K562 (cell line): Measurements from ENCODE around the gene GPSM3. TPM values are rescaled to one million over a fixed set of nuclear protein-coding genes. Genes with fewer than 3 reads are reported as not detected.

ENCODE experiments used
- ATAC-seq: fragments of 200-7000 bp; cut with Tn5 transposase; 3 replicates; pipeline ENCODE4 v1.9.1; 2020; ENCODE audit warnings: moderate library complexity
- BruUV-seq: library from RNA; stranded (reverse); fragments of 400-500 nt; replicated peaks from 2 replicates; lab custom pipeline; 2021; lab: Mats Ljungman, UMichigan
- CTCF ChIA-PET: fragments of 300-600 bp; formaldehyde crosslinking; extraction: SDS; loops from one replicate; lab custom pipeline; 2021; ENCODE audit warnings: low intra/inter-chr PET ratio; lab: Yijun Ruan, JAX
- POLR2A ChIA-PET: fragments of 300-600, 350-650 bp; sonication (Branson Sonifier 250); formaldehyde crosslinking; extraction: SDS; loops from one replicate; lab custom pipeline; 2021; ENCODE audit warnings: antibody characterized with exemption, inconsistent platforms; lab: Yijun Ruan, JAX
- DNase-seq, 4 experiments: peaks; one replicate each; pipeline versions ENCODE4 v3.0.0 to v3.0.0-alpha.2; 2011 to 2018; ENCODE audit warnings: low spot score in 3 of 4, mixed read lengths in 3 of 4; ENCODE audit errors: extremely low read depth in 1 of 4
- FAIRE-seq: peaks from 2 replicates; lab custom pipeline; 2011; peaks lifted over from hg19 to GRCh38; lab: Jason Lieb, UNC
- H2AFZ ChIP-seq: 2 replicates; pipeline ENCODE4 v1.6.0; 2011; ENCODE audit warnings: low read depth, low read length, control low read depth, inconsistent platforms
- H3K27ac ChIP-seq: fragments of 200-600 bp; 3 replicates; pipeline ENCODE4 v1.8.0; 2011; ENCODE audit warnings: low read depth, mild to moderate bottlenecking, control low read depth, inconsistent platforms, low read length, moderate library complexity, mixed read lengths; ENCODE audit errors: extremely low read depth
- H3K27me3 ChIP-seq, 2 experiments: fragments of 300-600 bp in 1 of 2; 2 replicates in 1 of 2; 3 replicates in 1 of 2; pipeline versions ENCODE4 v1.6.0 to v1.8.0; 2011; ENCODE audit warnings: inconsistent platforms in 2 of 2, low read length in 2 of 2, mild to moderate bottlenecking in 1 of 2, mixed read lengths in 1 of 2, moderate library complexity in 1 of 2; ENCODE audit not compliant: control insufficient read depth in 2 of 2, insufficient read depth in 2 of 2
- H3K36me3 ChIP-seq: fragments of 300-600 bp; 3 replicates; pipeline ENCODE4 v1.8.0; 2011; ENCODE audit warnings: mild to moderate bottlenecking, low read length, inconsistent platforms; ENCODE audit not compliant: control insufficient read depth, insufficient read depth
- H3K4me1 ChIP-seq, 2 experiments: fragments of 200-600 bp in 1 of 2; replicated peaks in 1 of 2; 2 replicates in 1 of 2; 3 replicates in 1 of 2; pipeline versions ENCODE4 v1.5.1 to v1.8.0; 2011; ENCODE audit warnings: inconsistent platforms in 2 of 2, low read length in 2 of 2, mild to moderate bottlenecking in 1 of 2, mixed read lengths in 1 of 2, moderate library complexity in 1 of 2; ENCODE audit not compliant: control insufficient read depth in 2 of 2, insufficient read depth in 2 of 2
- H3K4me2 ChIP-seq: 2 replicates; pipeline ENCODE4 v1.6.1; 2011; ENCODE audit warnings: low read length, control low read depth, inconsistent platforms, mixed read lengths; ENCODE audit not compliant: insufficient read depth
- H3K4me3 ChIP-seq: fragments of 200-600 bp; sonication (generic), shearing (Covaris generic); 2 replicates; pipeline ENCODE4 v1.5.1; 2016; ENCODE audit warnings: control low read depth, inconsistent platforms
- H3K79me2 ChIP-seq: fragments of 200-600 bp; 3 replicates; pipeline ENCODE4 v1.8.0; 2011; ENCODE audit warnings: low read length, inconsistent platforms; ENCODE audit not compliant: control insufficient read depth, insufficient read depth
- H3K9ac ChIP-seq, 2 experiments: 2 replicates each; pipeline versions ENCODE4 v1.6.0 to v1.6.1; 2011; ENCODE audit warnings: low read depth in 2 of 2, low read length in 2 of 2, control low read depth in 1 of 2, inconsistent platforms in 1 of 2, mild to moderate bottlenecking in 1 of 2, mixed read lengths in 1 of 2; ENCODE audit not compliant: insufficient read depth in 1 of 2
- H3K9me1 ChIP-seq: one replicate; pipeline ENCODE4 v1.6.0; 2011; ENCODE audit warnings: inconsistent platforms, mild to moderate bottlenecking, low read length, moderate library complexity; ENCODE audit not compliant: control insufficient read depth, insufficient read depth
- H3K9me3 ChIP-seq: replicated peaks from 2 replicates; pipeline ENCODE4 v1.5.1; 2011; ENCODE audit warnings: low read depth, low read length, inconsistent platforms; ENCODE audit not compliant: control insufficient read depth, insufficient read depth
- H4K20me1 ChIP-seq: replicated peaks from 2 replicates; pipeline ENCODE4 v1.6.1; 2011; ENCODE audit warnings: low read length, inconsistent platforms, mixed read lengths; ENCODE audit not compliant: control insufficient read depth, insufficient read depth
- CREB3 ChIP-seq: fragments of 450-650 bp; conservative IDR thresholded peaks from 2 replicates; pipeline ENCODE4 v1.6.1; 2016; ENCODE audit warnings: missing genetic modification characterization, low read depth, mild to moderate bottlenecking, missing compliant biosample characterization, moderate library complexity
- CREM ChIP-seq: IDR thresholded peaks from 2 replicates; pipeline ENCODE4 v1.6.1; 2014; ENCODE audit warnings: antibody characterized with exemption, low read depth
- KDM4B ChIP-seq, 2 experiments: fragments of 450-650 bp in 1 of 2; sonication (generic) in 1 of 2; IDR thresholded peaks; 2 replicates each; pipeline ENCODE4 v1.6.1; 2016 to 2017; ENCODE audit warnings: borderline replicate concordance in 2 of 2, antibody characterized with exemption in 1 of 2, low read depth in 1 of 2, mild to moderate bottlenecking in 1 of 2
- KLF13 ChIP-seq: fragments of 450-650 bp; IDR thresholded peaks from 2 replicates; pipeline ENCODE4 v1.6.1; 2016; ENCODE audit warnings: missing genetic modification characterization, low read depth, mild to moderate bottlenecking, missing compliant biosample characterization, moderate library complexity, borderline replicate concordance
- L3MBTL2 ChIP-seq: fragments of 450-650 bp; IDR thresholded peaks from 2 replicates; pipeline ENCODE4 v1.6.1; 2016; ENCODE audit warnings: mild to moderate bottlenecking, moderate library complexity
- NFATC3 ChIP-seq: fragments of 450-650 bp; IDR thresholded peaks from 2 replicates; pipeline ENCODE4 v1.6.1; 2017; ENCODE audit warnings: mild to moderate bottlenecking
- NFIX ChIP-seq: fragments of 250-450 bp; sonication (Bioruptor Pico); IDR thresholded peaks from 2 replicates; pipeline ENCODE4 v1.4.0; 2020; ENCODE audit warnings: low read depth, mild to moderate bottlenecking, moderate library complexity
- RB1 ChIP-seq: fragments of 450-650 bp; IDR thresholded peaks from 2 replicates; pipeline ENCODE4 v1.6.1; 2017; ENCODE audit warnings: low read depth, mild to moderate bottlenecking
- SMAD4 ChIP-seq: fragments of 250-450 bp; sonication (Bioruptor Pico); conservative IDR thresholded peaks from 2 replicates; pipeline ENCODE4 v1.8.0; 2021; ENCODE audit warnings: inconsistent platforms, mild to moderate bottlenecking, moderate library complexity
- TAF7 ChIP-seq: fragments of 450-650 bp; IDR thresholded peaks from 2 replicates; pipeline ENCODE4 v1.6.1; 2016; ENCODE audit warnings: missing genetic modification characterization, missing compliant biosample characterization
- TBP ChIP-seq: optimal IDR thresholded peaks from 2 replicates; pipeline ENCODE3; 2011; ENCODE audit warnings: low read depth, low read length, improper control_type of control experiment
- TEAD1 ChIP-seq, 2 experiments: fragments of 450-650 bp in 1 of 2; sonication (generic) in 1 of 2; formaldehyde crosslinking; IDR thresholded peaks; 2 replicates each; pipeline versions ENCODE4 v1.4.0 to v1.8.0; 2020 to 2022; ENCODE audit warnings: mild to moderate bottlenecking in 2 of 2, missing genetic modification reagents in 1 of 2
- YY1 ChIP-seq, 3 experiments: IDR thresholded peaks; 2 replicates each; pipeline ENCODE4 v1.6.1; 2011; ENCODE audit warnings: low read length in 2 of 3, mild to moderate bottlenecking in 2 of 3, moderate library complexity in 2 of 3, borderline replicate concordance in 1 of 3, control low read depth in 1 of 3, low read depth in 1 of 3; ENCODE audit not compliant: insufficient read depth in 3 of 3, insufficient replicate concordance in 2 of 3, control insufficient read depth in 1 of 3, insufficient read length in 1 of 3; ENCODE audit errors: extremely low read depth in 1 of 3
- ZNF253 ChIP-seq: fragments of 250-450 bp; sonication (Bioruptor Pico); conservative IDR thresholded peaks from 2 replicates; pipeline ENCODE4 v1.6.1; 2021; ENCODE audit warnings: mild to moderate bottlenecking
- WGBS: fragments of 100-300 bp; shearing (Covaris generic); methylation state at CpG from one replicate; pipeline ENCODE4 v1.1.6; 2016; ENCODE audit warnings: low coverage, mixed read lengths; ENCODE audit not compliant: insufficient coverage; ENCODE audit errors: missing lambda C conversion rate; 5-methylcytosine and 5-hydroxymethylcytosine counted together
- in situ Hi-C: fragments of 300-500 bp; cut with MboI; formaldehyde crosslinking; loops from 4 replicates; pipeline ENCODE4 v1.15.0; 2018; ENCODE audit warnings: inconsistent platforms, mixed read lengths
- intact Hi-C: fragments of 100-400 bp; cut with micrococcal nuclease; formaldehyde crosslinking; loops from 2 replicates; pipeline ENCODE4 v1.14.2; 2022
- polyA plus RNA-seq, 8 experiments: library from polyadenylated mRNA; depleted of rRNA in 4 of 8; stranded (reverse) in 5 of 8; unstranded in 3 of 8; fragments of >200 nt; fragmentation: Nextera tagmentation in 2 of 8; fragmentation: Illumina TruSeq in 1 of 8; extraction: Ambion mirVana in 2 of 8; extraction: Trizol in 1 of 8; gene quantifications; 2 replicates each; pipeline versions ENCODE4 v1.2.1 to v1.2.3, GENCODE V29; 2011 to 2014; ENCODE audit warnings: inconsistent platforms in 1 of 8, missing spikeins in 1 of 8
- total RNA-seq, 7 experiments: library from RNA; depleted of rRNA in 6 of 7; stranded (reverse); fragments of >200 nt in 6 of 7; fragmentation: Illumina TruSeq in 2 of 7; extraction: Trizol in 2 of 7; gene quantifications; 2 replicates each; pipeline versions ENCODE4 v1.2.1 to v1.2.3, GENCODE V29; 2011 to 2021; ENCODE audit warnings: low replicate concordance in 1 of 7
- TF ChIP-seq, protein P1 (sequence below), 2 experiments: fragments of 450-650 bp; IDR thresholded peaks; 2 replicates each; pipeline ENCODE4 v1.6.1; 2016
- TF ChIP-seq, protein P2 (sequence below): sonication (generic); formaldehyde crosslinking; IDR thresholded peaks from 2 replicates; pipeline ENCODE4 v1.8.1; 2023; ENCODE audit warnings: mild to moderate bottlenecking, missing genetic modification reagents

GPSM3 gene
- total and polyA plus RNA-seq, 9 of the 15 experiments (the other 6 are each of a cell fraction or from before 2014, with no cell fraction given), result 5.3 to 42.6 (median 24.4) TPM

DNA sequence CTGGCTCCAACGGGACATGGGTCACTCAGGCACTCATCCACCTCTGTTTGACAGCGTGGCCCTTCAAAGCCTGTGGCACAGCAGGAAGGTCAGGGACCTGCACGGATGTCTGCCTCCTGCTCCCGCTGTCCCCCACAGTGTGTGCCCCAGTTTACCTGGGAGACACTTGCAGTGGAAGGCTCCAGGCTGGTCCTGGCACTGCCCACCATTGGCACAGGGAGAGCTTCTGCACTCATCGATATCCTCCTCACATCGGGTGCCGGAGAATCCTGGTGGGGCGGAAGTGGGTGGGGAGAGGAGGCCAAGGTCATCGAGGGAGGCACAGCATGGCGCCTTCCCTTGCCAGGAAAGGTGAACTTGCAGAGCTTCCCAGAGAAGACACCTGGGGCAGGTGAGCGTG, 24.6 kb upstream of the GPSM3 start (continued):
- no peak for TF ChIP-seq NFATC3
- no peak for TF ChIP-seq L3MBTL2
- no peak for TF ChIP-seq RB1
- no peak for TF ChIP-seq KLF13 (tag)
- no peak for TF ChIP-seq TEAD1 (CRISPR knock-in tag; IDR thresholded peaks at IDR 0.05)
- no peak for TF ChIP-seq NFIX (CRISPR knock-in tag)
- TF ChIP-seq KDM4B (IDR thresholded peaks at IDR 0.05; ENCODE audit: borderline replicate concordance in 2 of 2, low read depth in 1 of 2), result no peak
- TF ChIP-seq, all 486 proteins: peak for 0

- Histone ChIP-seq H3K36me3 (no peaks in the 10 kb centered on the region), H3K4me3 (no peak overlapping the region), H3K9ac (no peak overlapping the region), H3K79me2 (no peaks in the 10 kb centered on the region), H4K20me1 (no peaks in the 10 kb centered on the region; the same call in 1 of the 2 replicates), H3K9me3 (no peaks in the 10 kb centered on the region), H3K9me1 (no peaks in the 10 kb centered on the region), H3K27me3 (peaks cover 12 to 39% of the 10 kb centered on the region in 2 experiments; a peak in 4 of 5 replicates), H3K27ac (no peak overlapping the region), H2AFZ (peak overlapping the region; percentile 57), H3K4me1 (peaks cover 8 to 16% of the 10 kb centered on the region in 2 experiments; a peak in 4 of 5 replicates), H3K4me2 (no peak overlapping the region)
- FAIRE-seq (peak; percentile 61), DNase-seq (peak in 3 of 4 experiments; percentile 47 to 73 (median 56)), ATAC-seq (peak; percentile 67)
- POLR2A ChIA-PET, result no interaction called here
- in situ Hi-C loops (no loop called here), intact Hi-C loops (no loop called here)
- BruUV-seq, result no TSS peak
- under 1% methylated on average over 10 of the region's 10 CpGs for WGBS
- CTCF ChIA-PET, result no interaction called here
- TF ChIP-seq CREM (no peak), ZNF253 (no peak), YY1 (IDR thresholded peaks at IDR 0.05; ENCODE audit: borderline replicate concordance in 1 of 3, control insufficient read depth in 1 of 3, extremely low read depth in 1 of 3, insufficient read depth in 3 of 3, insufficient read length in 1 of 3, insufficient replicate concordance in 2 of 3, low read depth in 1 of 3, low read length in 2 of 3) (peak in 1 of 3 experiments; percentile 54), CREB3 (tag) (peak; percentile 68; the same call in 1 of the 2 replicates), SMAD4 (0 out of 2 replicates have a peak, but pooled peaks have one; percentile 39), TBP (no peak), TAF7 (no peak), TEAD1 (CRISPR knock-in tag; IDR thresholded peaks at IDR 0.05) (peak in 1 of 2 experiments; percentile 50; a peak in 1 of 4 replicates)
- TF ChIP-seq, protein P1, sequence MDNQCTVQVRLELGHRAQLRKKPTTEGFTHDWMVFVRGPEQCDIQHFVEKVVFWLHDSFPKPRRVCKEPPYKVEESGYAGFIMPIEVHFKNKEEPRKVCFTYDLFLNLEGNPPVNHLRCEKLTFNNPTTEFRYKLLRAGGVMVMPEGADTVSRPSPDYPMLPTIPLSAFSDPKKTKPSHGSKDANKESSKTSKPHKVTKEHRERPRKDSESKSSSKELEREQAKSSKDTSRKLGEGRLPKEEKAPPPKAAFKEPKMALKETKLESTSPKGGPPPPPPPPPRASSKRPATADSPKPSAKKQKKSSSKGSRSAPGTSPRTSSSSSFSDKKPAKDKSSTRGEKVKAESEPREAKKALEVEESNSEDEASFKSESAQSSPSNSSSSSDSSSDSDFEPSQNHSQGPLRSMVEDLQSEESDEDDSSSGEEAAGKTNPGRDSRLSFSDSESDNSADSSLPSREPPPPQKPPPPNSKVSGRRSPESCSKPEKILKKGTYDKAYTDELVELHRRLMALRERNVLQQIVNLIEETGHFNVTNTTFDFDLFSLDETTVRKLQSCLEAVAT (IDR thresholded peaks at IDR 0.05), result no peak
- TF ChIP-seq, protein P2, sequence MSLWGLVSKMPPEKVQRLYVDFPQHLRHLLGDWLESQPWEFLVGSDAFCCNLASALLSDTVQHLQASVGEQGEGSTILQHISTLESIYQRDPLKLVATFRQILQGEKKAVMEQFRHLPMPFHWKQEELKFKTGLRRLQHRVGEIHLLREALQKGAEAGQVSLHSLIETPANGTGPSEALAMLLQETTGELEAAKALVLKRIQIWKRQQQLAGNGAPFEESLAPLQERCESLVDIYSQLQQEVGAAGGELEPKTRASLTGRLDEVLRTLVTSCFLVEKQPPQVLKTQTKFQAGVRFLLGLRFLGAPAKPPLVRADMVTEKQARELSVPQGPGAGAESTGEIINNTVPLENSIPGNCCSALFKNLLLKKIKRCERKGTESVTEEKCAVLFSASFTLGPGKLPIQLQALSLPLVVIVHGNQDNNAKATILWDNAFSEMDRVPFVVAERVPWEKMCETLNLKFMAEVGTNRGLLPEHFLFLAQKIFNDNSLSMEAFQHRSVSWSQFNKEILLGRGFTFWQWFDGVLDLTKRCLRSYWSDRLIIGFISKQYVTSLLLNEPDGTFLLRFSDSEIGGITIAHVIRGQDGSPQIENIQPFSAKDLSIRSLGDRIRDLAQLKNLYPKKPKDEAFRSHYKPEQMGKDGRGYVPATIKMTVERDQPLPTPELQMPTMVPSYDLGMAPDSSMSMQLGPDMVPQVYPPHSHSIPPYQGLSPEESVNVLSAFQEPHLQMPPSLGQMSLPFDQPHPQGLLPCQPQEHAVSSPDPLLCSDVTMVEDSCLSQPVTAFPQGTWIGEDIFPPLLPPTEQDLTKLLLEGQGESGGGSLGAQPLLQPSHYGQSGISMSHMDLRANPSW (CRISPR knock-in tag), result no peak
Measured at GRCh38 chr6:32216285-32216684, 23.8 kb upstream of the GPSM3 start.
